Natural killer cell (primary cell): Measurements from ENCODE around the gene PABPN1L. TPM values are rescaled to one million over a fixed set of nuclear protein-coding genes. Genes with fewer than 3 reads are reported as not detected.

Experiments
- ATAC-seq, 3 donors: fragments of 150-1000 bp in 2 of 3; fragments of 200-7000 bp in 1 of 3; cut with Tn5 transposase; 1 replicate in 1 of 3; 2 replicates in 2 of 3; pipeline ENCODE4 v1.10.0; 2021; ENCODE audit warnings: mild to moderate bottlenecking in 2 of 3, moderate library complexity in 2 of 3
- DNase-seq, 2 donors: peaks; one replicate each; pipeline versions ENCODE4 v3.0.0 to v3.0.0-alpha.2; 2013 to 2021; ENCODE audit warnings: mixed read lengths in 1 of 2
- H3K27ac ChIP-seq: one replicate; pipeline ENCODE4 v1.5.1; 2013; ENCODE audit warnings: mild to moderate bottlenecking, low read length
- H3K27me3 ChIP-seq: one replicate; pipeline ENCODE4 v1.6.1; 2013; ENCODE audit warnings: low read length; ENCODE audit not compliant: control insufficient read depth, insufficient read depth
- H3K36me3 ChIP-seq: one replicate; pipeline ENCODE4 v1.6.1; 2013; ENCODE audit warnings: low read length; ENCODE audit not compliant: control insufficient read depth, insufficient read depth
- H3K4me1 ChIP-seq: one replicate; pipeline ENCODE4 v1.6.1; 2013; ENCODE audit warnings: low read length; ENCODE audit not compliant: control insufficient read depth, insufficient read depth
- H3K4me3 ChIP-seq: one replicate; pipeline ENCODE4 v1.5.1; 2013; ENCODE audit warnings: low read length
- H3K9me3 ChIP-seq: one replicate; pipeline ENCODE4 v1.6.1; 2013; ENCODE audit warnings: low read length; ENCODE audit not compliant: control insufficient read depth, insufficient read depth
- H3K27ac Mint-ChIP-seq, 2 donors: one replicate each; pipeline ENCODE4 v1.8.0; 2022; ENCODE audit warnings: mild to moderate bottlenecking in 2 of 2, mixed read lengths in 2 of 2, moderate library complexity in 1 of 2
- H3K27me3 Mint-ChIP-seq, 2 donors: one replicate each; pipeline ENCODE4 v1.8.0; 2022; ENCODE audit warnings: low read depth in 2 of 2, mixed read lengths in 2 of 2
- H3K36me3 Mint-ChIP-seq: one replicate; pipeline ENCODE4 v1.8.0; 2022; ENCODE audit warnings: mixed read lengths
- H3K4me1 Mint-ChIP-seq, 2 donors: one replicate each; pipeline ENCODE4 v1.8.0; 2022; ENCODE audit warnings: mixed read lengths in 2 of 2
- H3K4me3 Mint-ChIP-seq: one replicate; pipeline ENCODE4 v1.8.0; 2022; ENCODE audit warnings: mild to moderate bottlenecking, moderate library complexity, mixed read lengths
- H3K9me3 Mint-ChIP-seq, 2 donors: one replicate each; pipeline ENCODE4 v1.8.0; 2022; ENCODE audit warnings: mixed read lengths in 2 of 2
- CTCF ChIP-seq: fragments of 200-600 bp; IDR thresholded peaks from one replicate; pipeline ENCODE4 v1.8.0; 2022; ENCODE audit warnings: antibody characterized with exemption
- WGBS: methylation state at CpG from one replicate; pipeline ENCODE4 v1.1.7; 2013; ENCODE audit warnings: missing lambda C conversion rate; ENCODE audit not compliant: insufficient coverage; 5-methylcytosine and 5-hydroxymethylcytosine counted together
- intact Hi-C: fragments of 100-400 bp; cut with micrococcal nuclease; formaldehyde crosslinking; loops from one replicate; pipeline ENCODE4 v1.14.2; 2022
- total RNA-seq, 4 donors: library from RNA; stranded (reverse); fragments of 120-200 nt in 1 of 4; gene quantifications; one replicate each; pipeline versions ENCODE4 v1.2.3 to v1.2.4, GENCODE V29; 2013 to 2022

PABPN1L gene
- total RNA-seq, 3 donors from 2014 or later (not counting 1 experiment from before 2014, with no cell fraction given) = 0.43 TPM; not detected in 2

GRCh38 chr16:88908307-88908706 is 41.8 kb upstream of the PABPN1L start:
- no peaks in the 10 kb centered on the region for H3K9me3 ChIP-seq
- DNase-seq (no peak), ATAC-seq (no peak)
- no peak overlapping the region for H3K27ac ChIP-seq
- Mint-ChIP-seq H3K4me1 (peaks cover 6 to 12% of the 10 kb centered on the region in 2 donors), H3K36me3 (no peaks in the 10 kb centered on the region), H3K4me3 (no peak overlapping the region), H3K9me3 (no peaks in the 10 kb centered on the region), H3K27ac (no peak overlapping the region), H3K27me3 (peaks cover 0 to 2% of the 10 kb centered on the region in 2 donors)
- no peaks in the 10 kb centered on the region for H3K36me3 ChIP-seq
- intact Hi-C loops = no loop called here
- WGBS = 90% methylated on average over 17 of the region's 17 CpGs
- no peaks in the 10 kb centered on the region for H3K27me3 ChIP-seq
- no peak for TF ChIP-seq CTCF
- H3K4me3 ChIP-seq = no peak overlapping the region
- peaks cover 10% of the 10 kb centered on the region for H3K4me1 ChIP-seq

- DNase-seq = no peak
- Histone ChIP-seq H3K27ac (no peak overlapping the region), H3K4me3 (no peak overlapping the region), H3K27me3 (no peaks in the 10 kb centered on the region), H3K9me3 (no peaks in the 10 kb centered on the region), H3K36me3 (no peaks in the 10 kb centered on the region), H3K4me1 (peaks cover 10% of the 10 kb centered on the region)
- 72% methylated on average over 4 of the region's 4 CpGs for WGBS
- peaks cover 6 to 15% of the 10 kb centered on the region in 2 donors for H3K4me1 Mint-ChIP-seq
- ATAC-seq = no peak
- H3K27me3 Mint-ChIP-seq = peaks cover 0 to 2% of the 10 kb centered on the region in 2 donors
- no peak overlapping the region for H3K4me3 Mint-ChIP-seq
- no peaks in the 10 kb centered on the region for H3K9me3 Mint-ChIP-seq
- intact Hi-C loops = no loop called here
- H3K36me3 Mint-ChIP-seq = no peaks in the 10 kb centered on the region
- TF ChIP-seq CTCF = no peak
- H3K27ac Mint-ChIP-seq = no peak overlapping the region
Measured at GRCh38 chr16:88907768-88908167, 41.3 kb upstream of the PABPN1L start.

GRCh38 chr16:88906535-88907105 is 40.2 kb upstream of the PABPN1L start:
- no peak for TF ChIP-seq CTCF
- whole genome bisulfite sequencing = 84% methylated on average over 22 of the region's 22 CpGs
- intact Hi-C loops = no loop called here
- peaks cover 0 to 2% of the 10 kb centered on the region in 2 donors for H3K27me3 Mint-ChIP-seq
- no peak overlapping the region for H3K27ac ChIP-seq
- no peaks in the 10 kb centered on the region for H3K36me3 Mint-ChIP-seq
- ATAC-seq = no peak
- H3K27me3 ChIP-seq = no peaks in the 10 kb centered on the region
- no peaks in the 10 kb centered on the region for H3K36me3 ChIP-seq
- no peaks in the 10 kb centered on the region for H3K9me3 Mint-ChIP-seq
- H3K4me1 Mint-ChIP-seq = peaks cover 6 to 16% of the 10 kb centered on the region in 2 donors
- H3K4me3 Mint-ChIP-seq = no peak overlapping the region
- H3K9me3 ChIP-seq = no peaks in the 10 kb centered on the region
- no peak overlapping the region for H3K4me3 ChIP-seq
- peaks cover 10% of the 10 kb centered on the region for H3K4me1 ChIP-seq
- DNase-seq = no peak
- H3K27ac Mint-ChIP-seq = no peak overlapping the region

GRCh38 chr16:88906020-88906419 is 39.6 kb upstream of the PABPN1L start:
- H3K27me3 ChIP-seq = no peaks in the 10 kb centered on the region
- Mint-ChIP-seq H3K4me3 (no peak overlapping the region), H3K36me3 (no peaks in the 10 kb centered on the region), H3K9me3 (no peaks in the 10 kb centered on the region), H3K4me1 (peaks cover 6 to 16% of the 10 kb centered on the region in 2 donors), H3K27me3 (peaks cover 0 to 2% of the 10 kb centered on the region in 2 donors), H3K27ac (no peak overlapping the region)
- intact Hi-C loops = no loop called here
- no peak overlapping the region for H3K27ac ChIP-seq
- peaks cover 10% of the 10 kb centered on the region for H3K4me1 ChIP-seq
- H3K9me3 ChIP-seq = no peaks in the 10 kb centered on the region
- 59% methylated on average over 16 of the region's 16 CpGs for WGBS
- DNase-seq (no peak), ATAC-seq (no peak)
- H3K36me3 ChIP-seq = no peaks in the 10 kb centered on the region
- no peak for TF ChIP-seq CTCF
- no peak overlapping the region for H3K4me3 ChIP-seq
